Ishikawa (cell line): Measurements from ENCODE around the gene TSPY1.
"Not testable (repeated sequence)": the region's sequence is repeated elsewhere in the genome, so short reads cannot be mapped to it uniquely, and the experiment has no call there.

Source experiments
- CREB1 ChIP-seq: IDR thresholded peaks from 2 replicates; pipeline ENCODE4 v1.6.1; 2012; ENCODE audit warnings: low read depth
- NFIC ChIP-seq: IDR thresholded peaks from 2 replicates; pipeline ENCODE4 v1.6.1; 2012
- RAD21 ChIP-seq: IDR thresholded peaks from 2 replicates; pipeline ENCODE4 v1.6.1; 2012; ENCODE audit warnings: low read depth
- USF1 ChIP-seq: IDR thresholded peaks from 2 replicates; pipeline ENCODE4 v1.6.1; 2012
- YY1 ChIP-seq: IDR thresholded peaks from 2 replicates; pipeline ENCODE4 v1.6.1; 2012; ENCODE audit warnings: low read depth
- ZBTB7A ChIP-seq: IDR thresholded peaks from 2 replicates; pipeline ENCODE4 v1.6.1; 2012; ENCODE audit warnings: low read depth

The TSPY1 gene

GRCh38 chrY:9466655-9467054 lies at the start of gene TSPY1:
Gene TSPY1 (plus strand): TSS chrY:9466955. CDS start chrY:9467001, 46 bp downstream.
- TF ChIP-seq RAD21, NFIC, CREB1: not testable (repeated sequence)

GRCh38 chrY:9486967-9487366 lies 20.2 kb downstream of the TSPY1 start, which contains the start of gene TSPY9:
Gene TSPY9 (plus strand): TSS chrY:9487267. CDS start chrY:9487313, 46 bp downstream.
- TF ChIP-seq USF1, YY1, ZBTB7A: not testable (repeated sequence)
